ENCODE data around the gene MC4R.

The MC4R gene

DNA sequence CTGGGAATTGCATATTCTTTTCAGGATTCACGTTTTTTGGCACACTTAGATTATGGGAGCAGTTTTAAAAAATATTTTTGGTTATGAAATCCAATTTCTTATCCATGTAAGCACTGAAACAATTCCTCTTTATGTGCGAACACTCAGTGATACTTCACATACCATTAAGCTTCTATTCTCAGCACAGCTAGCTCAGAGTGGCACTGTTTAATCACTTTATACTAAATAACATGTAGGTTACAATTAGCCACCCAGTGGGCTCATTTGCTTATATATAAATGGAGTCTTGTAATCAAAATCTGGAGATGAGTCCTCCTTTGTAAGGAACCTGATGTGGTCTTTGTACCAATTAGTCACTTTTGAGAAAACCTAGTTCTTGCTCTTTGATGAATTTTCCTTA, 11.3 kb upstream of the MC4R start:
- Histone ChIP-seq H3K79me2 (ENCODE audit: low read length) (no peaks in the 10 kb centered on the region), H3K9ac (ENCODE audit: low read length) (no peak overlapping the region), H3K27me3 (ENCODE audit: low read depth, low read length) (no peaks in the 10 kb centered on the region), H3K4me3 (ENCODE audit: low read length) (no peak overlapping the region), H3K4me2 (ENCODE audit: low read length) (no peak overlapping the region), H3K36me3 (replicated peaks; ENCODE audit: low read depth, low read length) (no peaks in the 10 kb centered on the region), H3K4me1 (ENCODE audit: low read length) (no peaks in the 10 kb centered on the region), H4K20me1 (ENCODE audit: insufficient read depth, low read length) (no peaks in the 10 kb centered on the region), H3K27ac (ENCODE audit: low read length) (no peak overlapping the region), H2AFZ (ENCODE audit: low read depth, low read length) (no peak overlapping the region), H3K9me3 (ENCODE audit: insufficient read depth, low read length) (no peaks in the 10 kb centered on the region)
- TF ChIP-seq EZH2phosphoT487 (IDR thresholded peaks at IDR 0.05; ENCODE audit: low read depth) (no peak), CTCF (IDR thresholded peaks at IDR 0.05; ENCODE audit: low read depth, low read length) (no peak)

- Histone ChIP-seq H4K20me1 (ENCODE audit: insufficient read depth, low read length) (no peaks in the 10 kb centered on the region), H3K4me1 (ENCODE audit: low read length) (peaks cover 7% of the 10 kb centered on the region; the same call in 1 of the 2 replicates), H3K4me3 (ENCODE audit: low read length) (no peak overlapping the region), H3K4me2 (ENCODE audit: low read length) (no peak overlapping the region), H3K36me3 (replicated peaks; ENCODE audit: low read depth, low read length) (no peaks in the 10 kb centered on the region), H2AFZ (ENCODE audit: low read depth, low read length) (0 out of 2 replicates have a peak overlapping the region, but pooled peaks have one; percentile 15), H3K27ac (ENCODE audit: low read length) (no peak overlapping the region), H3K79me2 (ENCODE audit: low read length) (no peaks in the 10 kb centered on the region), H3K27me3 (ENCODE audit: low read depth, low read length) (no peaks in the 10 kb centered on the region), H3K9ac (ENCODE audit: low read length) (no peak overlapping the region), H3K9me3 (ENCODE audit: insufficient read depth, low read length) (0 out of 2 replicates have a peak, but pooled peaks cover 4% of the 10 kb centered on the region)
- no peak for TF ChIP-seq CTCF (IDR thresholded peaks at IDR 0.05; ENCODE audit: low read depth, low read length)
Observed at GRCh38 chr18:60377778-60378469, 5.3 kb upstream of the MC4R start.

GRCh38 chr18:60372132-60372531, 443 bp downstream of the MC4R start:
- no peaks in the 10 kb centered on the region for H3K36me3 ChIP-seq (replicated peaks; ENCODE audit: low read depth, low read length)
- no peaks in the 10 kb centered on the region for H3K79me2 ChIP-seq (ENCODE audit: low read length)
- H3K27ac ChIP-seq (ENCODE audit: low read length), result no peak overlapping the region
- peak overlapping the region; percentile 74 for H3K4me2 ChIP-seq (ENCODE audit: low read length)
- peaks cover 17% of the 10 kb centered on the region for H3K4me1 ChIP-seq (ENCODE audit: low read length)
- H4K20me1 ChIP-seq (ENCODE audit: insufficient read depth, low read length), result no peaks in the 10 kb centered on the region
- H2AFZ ChIP-seq (ENCODE audit: low read depth, low read length), result peak overlapping the region; percentile 95
- H3K9me3 ChIP-seq (ENCODE audit: insufficient read depth, low read length), result 0 out of 2 replicates have a peak, but pooled peaks cover 4% of the 10 kb centered on the region
- H3K9ac ChIP-seq (ENCODE audit: low read length), result peak overlapping the region; percentile 42
- no peaks in the 10 kb centered on the region for H3K27me3 ChIP-seq (ENCODE audit: low read depth, low read length)
- peak overlapping the region; percentile 70 for H3K4me3 ChIP-seq (ENCODE audit: low read length)
- TF ChIP-seq CTCF (IDR thresholded peaks at IDR 0.05; ENCODE audit: low read depth, low read length), result no peak
- TF ChIP-seq EZH2phosphoT487 (IDR thresholded peaks at IDR 0.05; ENCODE audit: low read depth), result no peak

DNA sequence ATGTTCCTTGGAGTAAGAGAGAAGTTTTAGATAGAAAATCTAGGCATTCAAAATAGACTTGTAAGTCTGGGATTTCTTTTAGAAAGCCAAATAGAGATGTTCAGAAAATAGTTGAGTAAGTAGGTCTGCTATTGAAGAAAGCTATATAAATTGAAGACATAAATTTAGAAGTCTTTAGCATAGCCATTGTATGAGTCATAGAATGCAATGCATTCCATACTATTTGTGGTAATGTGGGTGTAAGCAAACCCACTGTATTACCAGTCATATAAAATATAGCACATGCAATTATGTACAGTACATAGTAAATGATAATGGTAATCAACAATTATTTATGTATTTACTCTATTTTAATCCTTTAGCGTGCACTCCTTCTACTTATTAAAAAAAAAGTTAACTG, 14.1 kb downstream of the MC4R start:
- no peaks in the 10 kb centered on the region for H3K4me1 ChIP-seq (ENCODE audit: low read length)
- no peaks in the 10 kb centered on the region for H3K9me3 ChIP-seq (ENCODE audit: insufficient read depth, low read length)
- no peak overlapping the region for H3K9ac ChIP-seq (ENCODE audit: low read length)
- no peak overlapping the region for H3K27ac ChIP-seq (ENCODE audit: low read length)
- no peak overlapping the region for H3K4me3 ChIP-seq (ENCODE audit: low read length)
- H4K20me1 ChIP-seq (ENCODE audit: insufficient read depth, low read length), result no peaks in the 10 kb centered on the region
- H3K4me2 ChIP-seq (ENCODE audit: low read length), result no peak overlapping the region
- H3K27me3 ChIP-seq (ENCODE audit: low read depth, low read length), result no peaks in the 10 kb centered on the region
- no peaks in the 10 kb centered on the region for H3K79me2 ChIP-seq (ENCODE audit: low read length)
- no peaks in the 10 kb centered on the region for H3K36me3 ChIP-seq (replicated peaks; ENCODE audit: low read depth, low read length)
- no peak overlapping the region for H2AFZ ChIP-seq (ENCODE audit: low read depth, low read length)
- no peak for TF ChIP-seq CTCF (IDR thresholded peaks at IDR 0.05; ENCODE audit: low read depth, low read length)
- no peak for TF ChIP-seq EZH2phosphoT487 (IDR thresholded peaks at IDR 0.05; ENCODE audit: low read depth)
